B cell (primary cell): ENCODE results near the gene INAFM2.

Experiments used
- CTCF ChIP-seq: fragments of 200-600 bp; IDR thresholded peaks from one replicate; pipeline ENCODE4 v1.8.0; 2022; ENCODE audit warnings: antibody characterized with exemption, mild to moderate bottlenecking
- EZH2 ChIP-seq: IDR thresholded peaks from 2 replicates; pipeline ENCODE4 v1.6.1; 2012; ENCODE audit warnings: borderline replicate concordance, low read depth, mild to moderate bottlenecking, moderate library complexity, low read length; ENCODE audit not compliant: insufficient read depth, poor library complexity, severe bottlenecking

- no peak for TF ChIP-seq CTCF
- TF ChIP-seq EZH2: no peak
These were observed 24.3 kb downstream of the INAFM2 start for GRCh38 chr15:40347559-40348473.
